ENCODE data around the gene UBASH3B. TPM values are rescaled to one million over a fixed set of nuclear protein-coding genes. Genes with fewer than 3 reads are reported as not detected.

UBASH3B gene
- total RNA-seq, 1 experiment from 2014 or later, result 81.9 TPM

DNA sequence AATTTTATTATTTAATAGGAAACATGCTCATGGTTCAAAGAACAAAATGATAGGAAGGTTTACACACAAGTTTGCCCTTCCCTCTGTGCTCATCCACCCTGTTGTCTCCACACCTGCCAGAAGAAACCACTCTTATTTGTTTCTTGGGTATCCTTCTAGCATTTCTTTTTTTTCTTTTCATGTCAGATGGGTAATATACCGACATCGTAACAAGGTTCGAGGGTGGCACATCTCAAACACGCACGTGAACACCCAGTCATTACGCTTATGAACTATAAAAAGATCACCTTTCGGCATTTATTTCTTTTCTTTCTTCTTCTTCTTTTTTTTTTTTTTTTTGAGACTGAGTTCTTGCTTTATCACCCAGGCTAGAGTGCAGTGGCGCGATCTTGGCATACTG is 70.5 kb downstream of the UBASH3B start:
- Histone ChIP-seq H3K9me3 (ENCODE audit: insufficient read depth, low read depth) (no peaks in the 10 kb centered on the region), H2AFZ (no peak overlapping the region), H3F3A (ENCODE audit: insufficient read depth, low read depth) (peaks cover 54% of the 10 kb centered on the region), H3K27me3 (ENCODE audit: insufficient read depth, low read depth) (no peaks in the 10 kb centered on the region), H3K9me2 (ENCODE audit: insufficient read depth) (no peaks in the 10 kb centered on the region), H3K4me1 (replicated peaks; ENCODE audit: insufficient read depth) (peaks cover 32% of the 10 kb centered on the region), H3K36me3 (ENCODE audit: low read depth) (peaks cover 2% of the 10 kb centered on the region; the same call in 1 of the 2 replicates), H3K27ac (no peak overlapping the region), H3K4me2 (no peak overlapping the region), H4K20me1 (ENCODE audit: insufficient read depth) (peaks cover 18% of the 10 kb centered on the region), H3K4me3 (no peak overlapping the region), H3K79me2 (ENCODE audit: low read depth) (peaks cover 86% of the 10 kb centered on the region)
- intact Hi-C loops (cut with micrococcal nuclease; ENCODE audit: unreplicated experiment), result no loop called here
- BruUV-seq (replicated peaks), result no TSS peak
- ChIA-PET POLR2A (ENCODE audit: unreplicated experiment) (no interaction called here), CTCF (interaction anchor here (0.8 kb wide), 1 partner anchor 38 kb away, joined by 9 read pairs; no protein-coding TSS in a partner anchor)
- TF ChIP-seq, protein P1, sequence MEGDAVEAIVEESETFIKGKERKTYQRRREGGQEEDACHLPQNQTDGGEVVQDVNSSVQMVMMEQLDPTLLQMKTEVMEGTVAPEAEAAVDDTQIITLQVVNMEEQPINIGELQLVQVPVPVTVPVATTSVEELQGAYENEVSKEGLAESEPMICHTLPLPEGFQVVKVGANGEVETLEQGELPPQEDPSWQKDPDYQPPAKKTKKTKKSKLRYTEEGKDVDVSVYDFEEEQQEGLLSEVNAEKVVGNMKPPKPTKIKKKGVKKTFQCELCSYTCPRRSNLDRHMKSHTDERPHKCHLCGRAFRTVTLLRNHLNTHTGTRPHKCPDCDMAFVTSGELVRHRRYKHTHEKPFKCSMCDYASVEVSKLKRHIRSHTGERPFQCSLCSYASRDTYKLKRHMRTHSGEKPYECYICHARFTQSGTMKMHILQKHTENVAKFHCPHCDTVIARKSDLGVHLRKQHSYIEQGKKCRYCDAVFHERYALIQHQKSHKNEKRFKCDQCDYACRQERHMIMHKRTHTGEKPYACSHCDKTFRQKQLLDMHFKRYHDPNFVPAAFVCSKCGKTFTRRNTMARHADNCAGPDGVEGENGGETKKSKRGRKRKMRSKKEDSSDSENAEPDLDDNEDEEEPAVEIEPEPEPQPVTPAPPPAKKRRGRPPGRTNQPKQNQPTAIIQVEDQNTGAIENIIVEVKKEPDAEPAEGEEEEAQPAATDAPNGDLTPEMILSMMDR (conservative IDR thresholded peaks at IDR 0.05), result no peak
- no peak for TF ChIP-seq EZH2 (IDR thresholded peaks at IDR 0.05; ENCODE audit: low read depth)
- no peak for DNase-seq

DNA sequence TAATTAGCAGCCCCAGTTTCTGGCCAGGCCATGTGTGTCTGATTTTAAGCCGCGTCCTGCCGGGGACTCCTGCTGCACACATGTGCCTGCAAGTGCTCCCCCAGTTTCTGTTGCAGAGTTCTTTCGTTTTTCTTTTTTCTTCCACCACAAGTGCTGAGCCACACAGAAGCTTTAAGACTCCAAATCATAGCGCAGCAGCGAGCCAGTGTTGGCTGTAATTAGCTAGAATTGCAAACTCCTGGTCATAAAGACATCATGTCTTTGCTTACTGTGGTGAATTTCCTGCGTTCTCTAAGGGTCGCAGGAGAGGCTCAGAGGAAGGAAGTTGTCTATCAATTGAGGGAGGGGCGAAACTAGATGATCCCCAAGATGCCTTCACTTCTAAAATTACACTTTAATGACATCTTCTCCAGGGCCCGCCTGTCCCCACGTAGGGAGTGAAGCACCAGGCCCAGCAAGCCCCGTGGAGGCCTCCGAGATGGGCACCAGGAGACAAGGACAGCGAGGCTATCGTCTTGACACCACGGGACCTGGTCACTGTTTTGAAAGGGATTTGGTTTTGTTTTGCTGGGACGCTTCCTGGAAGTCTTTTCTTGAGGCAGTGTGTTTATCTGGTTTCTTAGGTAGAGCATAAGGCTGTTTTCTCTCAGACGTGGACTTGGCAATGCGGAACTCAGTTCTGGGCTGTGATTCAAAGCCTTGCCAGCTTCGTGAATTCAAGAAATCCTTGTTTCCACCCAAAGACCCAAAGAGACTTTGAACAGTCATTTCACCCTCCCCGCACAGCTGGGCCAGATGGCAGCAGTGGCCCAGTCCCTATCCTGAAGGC is 71.8 kb downstream of the UBASH3B start:
- ChIA-PET CTCF (no interaction called here), POLR2A (ENCODE audit: unreplicated experiment) (interaction anchor here (0.6 kb wide), 1 partner anchor 156 kb away, joined by 6 read pairs; no protein-coding TSS in a partner anchor)
- H3K4me1 ChIP-seq (replicated peaks; ENCODE audit: insufficient read depth), result peaks cover 19% of the 10 kb centered on the region
- H3K36me3 ChIP-seq (ENCODE audit: low read depth), result peaks cover 6% of the 10 kb centered on the region
- no peaks in the 10 kb centered on the region for H3K27me3 ChIP-seq (ENCODE audit: insufficient read depth, low read depth)
- no peaks in the 10 kb centered on the region for H3K9me2 ChIP-seq (ENCODE audit: insufficient read depth)
- DNase-seq, result no peak
- BruUV-seq (replicated peaks), result no TSS peak
- TF ChIP-seq, protein P1 (conservative IDR thresholded peaks at IDR 0.05), result no peak
- TF ChIP-seq EZH2 (IDR thresholded peaks at IDR 0.05; ENCODE audit: low read depth), result no peak
- peaks cover 41% of the 10 kb centered on the region for H3F3A ChIP-seq (ENCODE audit: insufficient read depth, low read depth)
- no peak overlapping the region for H2AFZ ChIP-seq
- no peaks in the 10 kb centered on the region for H3K9me3 ChIP-seq (ENCODE audit: insufficient read depth, low read depth)
- peaks cover 8% of the 10 kb centered on the region for H4K20me1 ChIP-seq (ENCODE audit: insufficient read depth)
- H3K79me2 ChIP-seq (ENCODE audit: low read depth), result peaks cover 88% of the 10 kb centered on the region
- H3K4me3 ChIP-seq, result no peak overlapping the region
- H3K27ac ChIP-seq, result no peak overlapping the region
- no peak overlapping the region for H3K4me2 ChIP-seq
- intact Hi-C loops (cut with micrococcal nuclease; ENCODE audit: unreplicated experiment), result no loop called here

DNA sequence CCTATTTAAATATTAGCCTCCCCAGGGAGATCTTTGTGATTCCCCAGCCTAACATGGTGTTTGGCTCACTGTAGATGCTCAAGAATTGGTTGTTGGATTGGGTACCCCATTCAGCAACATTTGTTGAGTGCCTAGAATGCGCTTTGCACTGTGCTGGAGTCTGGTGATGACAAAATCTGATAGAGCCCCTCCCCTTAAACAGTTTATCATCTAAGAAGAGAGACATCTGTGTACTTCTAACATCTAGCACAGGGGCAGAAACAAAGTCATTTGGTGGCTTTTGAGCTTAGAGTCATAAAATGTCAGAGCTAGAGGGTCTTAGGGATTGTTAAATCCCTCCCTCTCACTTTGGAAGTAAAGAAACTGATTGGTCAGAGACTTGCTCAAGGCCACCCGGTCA is 73.0 kb downstream of the UBASH3B start:
- Histone ChIP-seq H3K4me3 (no peak overlapping the region), H3K27ac (no peak overlapping the region), H3K4me1 (replicated peaks; ENCODE audit: insufficient read depth) (peaks cover 11% of the 10 kb centered on the region), H3K79me2 (ENCODE audit: low read depth) (peaks cover 88% of the 10 kb centered on the region), H3K9me2 (ENCODE audit: insufficient read depth) (no peaks in the 10 kb centered on the region), H3K9me3 (ENCODE audit: insufficient read depth, low read depth) (no peaks in the 10 kb centered on the region), H3K4me2 (no peak overlapping the region), H3K36me3 (ENCODE audit: low read depth) (peaks cover 6% of the 10 kb centered on the region), H4K20me1 (ENCODE audit: insufficient read depth) (peaks cover 5% of the 10 kb centered on the region), H3K27me3 (ENCODE audit: insufficient read depth, low read depth) (no peaks in the 10 kb centered on the region), H3F3A (ENCODE audit: insufficient read depth, low read depth) (peaks cover 36% of the 10 kb centered on the region; the same call in 1 of the 2 replicates), H2AFZ (no peak overlapping the region)
- DNase-seq, result no peak
- BruUV-seq (replicated peaks), result no TSS peak
- intact Hi-C loops (cut with micrococcal nuclease; ENCODE audit: unreplicated experiment), result no loop called here
- POLR2A ChIA-PET (ENCODE audit: unreplicated experiment), result interaction anchor here (0.7 kb wide), 1 partner anchor 19 kb away, joined by 4 read pairs; no protein-coding TSS in a partner anchor
- CTCF ChIA-PET, result no interaction called here
- TF ChIP-seq, protein P1 (conservative IDR thresholded peaks at IDR 0.05), result no peak
- no peak for TF ChIP-seq EZH2 (IDR thresholded peaks at IDR 0.05; ENCODE audit: low read depth)

Data from PC-9 (cell line).